Measurements from ENCODE around the gene GRIK4.

GRIK4 gene

DNA sequence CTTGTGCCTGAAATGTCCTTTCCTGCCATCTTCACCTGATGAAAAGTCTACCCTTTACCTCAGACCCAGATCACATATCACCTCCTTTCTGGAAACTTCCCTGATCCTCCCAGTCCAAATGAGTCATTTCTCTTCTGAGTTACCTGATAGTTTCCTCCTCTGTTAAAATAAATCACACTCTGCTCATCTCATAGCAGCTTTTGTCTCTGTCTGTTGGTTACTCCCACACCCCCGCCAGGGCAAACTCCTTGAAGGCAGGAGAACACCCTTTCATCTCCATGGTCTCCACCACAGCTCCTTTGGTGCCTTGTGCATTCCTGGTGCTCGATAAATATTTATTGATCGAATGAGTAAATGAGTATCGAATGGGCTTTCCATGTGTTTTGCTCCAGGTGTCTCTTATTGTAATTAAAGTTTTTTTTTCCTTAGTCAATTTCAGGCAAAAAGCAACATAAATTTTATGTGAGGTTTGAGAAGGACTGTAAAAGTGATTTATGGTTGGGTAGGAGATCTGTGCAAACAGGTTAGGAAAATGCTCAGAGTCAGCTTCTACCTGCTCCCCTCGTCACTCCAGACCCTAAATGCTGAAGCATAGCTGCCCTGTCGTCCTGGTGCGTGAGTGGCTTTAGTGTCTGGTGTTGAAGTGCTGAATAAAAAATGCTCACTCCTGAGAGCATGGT, 178.2 kb downstream of the GRIK4 start:
- H3K9me3 ChIP-seq, result no peaks in the 10 kb centered on the region
- no peak overlapping the region for H3K9ac ChIP-seq
- no peaks in the 10 kb centered on the region for H3K27me3 ChIP-seq
- no peak overlapping the region for H3K4me2 ChIP-seq
- no peaks in the 10 kb centered on the region for H4K20me1 ChIP-seq
- no peak for TF ChIP-seq Cebpa-rat (IDR thresholded peaks at IDR 0.05)
- no peak overlapping the region for H3K4me3 ChIP-seq
- no peaks in the 10 kb centered on the region for H3K36me3 ChIP-seq
- peaks cover 22% of the 10 kb centered on the region for H3K4me1 ChIP-seq
- no peak overlapping the region for H3K27ac ChIP-seq

DNA sequence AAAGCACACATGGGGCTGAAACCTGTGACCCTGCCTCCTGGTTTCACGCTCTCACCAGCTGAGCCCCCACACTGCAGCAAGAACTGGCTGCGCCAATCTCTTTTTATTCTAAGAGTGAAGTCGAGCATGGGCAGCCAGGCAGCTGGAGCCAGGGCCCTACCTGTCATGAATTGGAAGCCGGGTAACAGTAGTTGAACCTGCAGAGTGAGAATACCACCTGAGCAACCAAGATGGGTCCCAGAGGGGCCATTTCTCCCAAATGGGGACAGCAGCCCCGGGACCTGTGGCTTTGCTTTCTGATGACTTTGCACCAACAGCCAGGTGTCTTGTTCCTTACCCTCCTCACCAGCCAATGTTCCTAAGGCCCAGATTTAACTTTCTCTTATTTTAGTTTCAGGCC, 178.9 kb downstream of the GRIK4 start:
- H3K27ac ChIP-seq, result no peak overlapping the region
- no peak overlapping the region for H3K4me2 ChIP-seq
- H3K4me3 ChIP-seq, result no peak overlapping the region
- H3K9ac ChIP-seq, result no peak overlapping the region
- H3K27me3 ChIP-seq, result no peaks in the 10 kb centered on the region
- no peaks in the 10 kb centered on the region for H3K9me3 ChIP-seq
- no peak for TF ChIP-seq Cebpa-rat (IDR thresholded peaks at IDR 0.05)
- H4K20me1 ChIP-seq, result no peaks in the 10 kb centered on the region
- H3K4me1 ChIP-seq, result peaks cover 29% of the 10 kb centered on the region
- no peaks in the 10 kb centered on the region for H3K36me3 ChIP-seq

DNA sequence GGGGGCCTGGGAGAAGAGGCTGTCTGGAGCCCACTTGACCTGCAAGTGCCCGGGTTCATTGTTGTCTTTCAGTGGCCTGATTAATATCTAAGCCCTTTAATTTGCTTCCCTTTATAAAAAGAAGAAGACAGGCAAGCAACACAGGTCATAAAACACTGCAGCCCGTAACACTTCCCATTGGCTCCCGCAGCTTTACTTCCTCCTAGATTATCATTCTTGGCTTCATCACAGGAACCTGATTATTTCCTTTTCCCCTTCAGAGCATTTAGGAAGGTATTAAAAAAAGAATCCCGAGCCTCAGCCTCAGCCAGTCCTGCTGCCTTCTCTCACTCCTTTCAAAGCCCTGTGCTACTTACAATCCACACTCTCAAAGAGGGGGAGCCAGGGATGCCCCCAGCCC, 183.2 kb downstream of the GRIK4 start:
- Histone ChIP-seq H3K36me3 (no peaks in the 10 kb centered on the region), H3K4me2 (peak overlapping the region; percentile 63), H3K4me1 (peaks cover 45% of the 10 kb centered on the region), H3K9me3 (no peaks in the 10 kb centered on the region), H3K27me3 (no peaks in the 10 kb centered on the region), H3K4me3 (no peak overlapping the region), H4K20me1 (no peaks in the 10 kb centered on the region), H3K9ac (no peak overlapping the region), H3K27ac (peak overlapping the region; percentile 60)
- no peak for TF ChIP-seq Cebpa-rat (IDR thresholded peaks at IDR 0.05)

DNA sequence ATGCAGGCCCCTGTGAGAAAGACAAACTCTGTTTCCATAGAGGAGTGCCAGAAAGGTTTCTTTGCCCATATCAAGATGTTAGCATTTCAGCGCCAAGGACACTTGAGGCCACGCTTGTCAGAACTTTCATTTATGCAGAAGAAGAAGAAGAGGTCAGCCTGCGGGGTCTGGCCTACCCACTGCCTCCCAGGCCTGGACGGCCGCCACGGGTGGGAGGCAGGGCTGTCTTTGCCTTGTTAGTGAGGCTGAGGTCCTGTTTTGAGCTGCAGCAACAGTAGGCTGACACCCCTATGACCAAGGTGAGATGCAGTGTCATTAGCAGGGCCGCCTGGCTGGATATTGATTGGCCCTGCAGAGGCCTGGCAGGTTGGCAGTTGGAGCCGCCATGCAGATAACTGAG, 183.9 kb downstream of the GRIK4 start:
- H3K27me3 ChIP-seq, result no peaks in the 10 kb centered on the region
- H3K36me3 ChIP-seq, result no peaks in the 10 kb centered on the region
- H4K20me1 ChIP-seq, result no peaks in the 10 kb centered on the region
- peaks cover 45% of the 10 kb centered on the region for H3K4me1 ChIP-seq
- TF ChIP-seq Cebpa-rat (IDR thresholded peaks at IDR 0.05), result no peak
- H3K4me2 ChIP-seq, result peak overlapping the region; percentile 63
- peaks cover 2% of the 10 kb centered on the region; the same call in 1 of the 2 replicates for H3K9me3 ChIP-seq
- H3K9ac ChIP-seq, result no peak overlapping the region
- no peak overlapping the region for H3K4me3 ChIP-seq
- H3K27ac ChIP-seq, result peak overlapping the region; percentile 60

DNA sequence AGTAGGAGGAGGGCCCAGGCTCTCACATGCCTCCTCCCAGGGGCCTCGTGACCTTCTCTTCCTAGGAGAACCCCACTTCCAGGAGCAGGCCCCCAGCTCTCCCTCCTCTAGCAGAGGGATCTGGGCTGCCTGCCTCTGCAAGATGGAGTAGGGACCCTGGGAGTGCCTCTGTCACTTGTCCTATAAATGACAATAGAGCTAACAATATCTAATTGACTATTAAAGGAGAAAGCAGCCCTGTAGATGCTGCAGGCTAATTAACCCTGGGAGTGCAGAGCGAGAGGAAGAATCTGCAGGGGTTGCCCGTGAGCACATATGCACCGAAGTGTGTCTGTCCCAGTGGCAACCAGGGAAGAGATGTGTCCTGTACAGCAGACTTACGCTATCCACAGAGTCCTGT, 184.4 kb downstream of the GRIK4 start:
- H3K9me3 ChIP-seq, result peaks cover 7% of the 10 kb centered on the region
- no peaks in the 10 kb centered on the region for H3K36me3 ChIP-seq
- no peaks in the 10 kb centered on the region for H3K27me3 ChIP-seq
- peaks cover 48% of the 10 kb centered on the region for H3K4me1 ChIP-seq
- H3K27ac ChIP-seq, result 0 out of 2 replicates have a peak overlapping the region, but pooled peaks have one; percentile 24
- H3K4me2 ChIP-seq, result no peak overlapping the region
- no peak for TF ChIP-seq Cebpa-rat (IDR thresholded peaks at IDR 0.05)
- no peak overlapping the region for H3K4me3 ChIP-seq
- no peaks in the 10 kb centered on the region for H4K20me1 ChIP-seq
- H3K9ac ChIP-seq, result no peak overlapping the region

DNA sequence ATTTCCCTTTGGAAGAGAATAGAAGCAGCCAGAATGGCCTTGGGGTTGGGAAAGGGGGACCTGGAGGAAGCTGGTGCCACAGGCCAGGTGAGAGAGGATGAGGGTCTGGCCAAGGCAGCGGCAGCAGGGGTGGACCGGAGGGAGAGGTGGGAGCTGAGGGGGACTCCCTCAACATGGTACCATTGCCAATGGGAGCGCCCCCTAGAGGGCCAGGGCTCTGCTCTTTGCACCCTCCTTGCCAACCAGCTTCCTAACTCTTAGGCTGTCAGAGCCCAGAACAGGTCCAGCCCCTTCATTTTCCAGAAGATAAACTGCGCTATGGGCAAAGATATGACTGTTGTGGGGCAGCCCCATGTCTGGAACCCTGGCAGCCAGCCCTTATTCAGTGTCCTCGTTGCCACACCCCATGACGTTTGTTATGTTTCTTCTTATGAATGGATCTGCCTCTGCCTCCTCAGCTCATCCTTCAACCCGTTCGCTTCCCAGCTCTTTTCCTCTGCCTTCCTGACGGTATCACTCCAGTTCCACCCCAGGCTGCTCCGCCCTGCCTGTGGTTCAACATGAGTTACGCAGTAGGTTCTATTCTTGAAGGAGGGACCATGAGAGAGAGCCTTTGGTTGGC, 185.2 kb downstream of the GRIK4 start:
- no peaks in the 10 kb centered on the region for H4K20me1 ChIP-seq
- H3K4me2 ChIP-seq, result no peak overlapping the region
- TF ChIP-seq Cebpa-rat (IDR thresholded peaks at IDR 0.05), result no peak
- H3K27ac ChIP-seq, result no peak overlapping the region
- no peak overlapping the region for H3K9ac ChIP-seq
- no peaks in the 10 kb centered on the region for H3K36me3 ChIP-seq
- peaks cover 55% of the 10 kb centered on the region for H3K4me1 ChIP-seq
- no peaks in the 10 kb centered on the region for H3K27me3 ChIP-seq
- no peak overlapping the region for H3K4me3 ChIP-seq
- peaks cover 14% of the 10 kb centered on the region for H3K9me3 ChIP-seq

DNA sequence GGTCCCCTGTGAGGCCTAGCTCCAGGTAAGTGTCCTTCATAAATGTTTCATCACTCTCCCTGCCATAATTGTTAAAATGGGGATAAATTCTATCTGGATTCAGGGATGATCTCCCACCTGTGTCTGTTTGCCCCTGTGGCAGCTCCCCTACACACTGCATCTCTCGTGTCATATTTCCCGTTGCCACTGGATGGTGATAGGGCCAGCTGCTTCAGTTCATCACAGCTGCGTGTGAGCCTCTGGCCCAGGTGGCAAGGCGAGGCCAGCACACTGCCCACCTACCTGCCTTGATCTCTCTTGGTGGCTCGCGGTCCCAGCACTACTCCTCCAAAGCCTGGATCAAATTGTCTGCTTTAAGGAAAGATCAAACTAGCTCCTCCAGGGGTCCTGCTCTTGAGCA, 187.4 kb downstream of the GRIK4 start:
- Histone ChIP-seq H3K9me3 (peaks cover 14% of the 10 kb centered on the region), H4K20me1 (no peaks in the 10 kb centered on the region), H3K4me1 (peaks cover 77% of the 10 kb centered on the region), H3K27me3 (no peaks in the 10 kb centered on the region), H3K27ac (peak overlapping the region; percentile 45; the same call in 1 of the 2 replicates), H3K9ac (no peak overlapping the region), H3K4me2 (peak overlapping the region; percentile 73), H3K36me3 (no peaks in the 10 kb centered on the region), H3K4me3 (no peak overlapping the region)
- TF ChIP-seq Cebpa-rat (IDR thresholded peaks at IDR 0.05), result no peak

DNA sequence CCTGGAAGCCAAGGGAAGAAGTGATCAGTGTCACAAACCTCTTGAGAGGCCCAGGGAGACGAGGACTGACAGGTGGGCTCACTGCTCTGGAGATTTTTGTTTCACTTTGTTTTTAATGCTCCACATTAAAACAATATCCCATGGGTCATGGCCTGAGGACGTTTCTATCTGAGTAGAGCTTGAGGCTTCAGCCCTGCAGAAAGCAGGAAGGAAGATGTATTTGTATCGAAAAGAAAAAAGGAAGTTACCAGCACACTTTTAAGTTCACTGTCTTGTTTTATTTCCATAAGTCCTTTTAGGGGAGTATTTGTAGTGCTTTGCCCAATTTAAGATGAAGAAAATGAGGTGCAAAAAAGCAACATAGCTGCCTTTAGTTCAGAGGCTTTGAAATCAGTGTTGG, 191.1 kb downstream of the GRIK4 start:
- peaks cover 90% of the 10 kb centered on the region for H3K4me1 ChIP-seq
- H3K27ac ChIP-seq, result peak overlapping the region; percentile 84
- H4K20me1 ChIP-seq, result no peaks in the 10 kb centered on the region
- TF ChIP-seq Cebpa-rat (IDR thresholded peaks at IDR 0.05), result no peak
- H3K4me3 ChIP-seq, result peak overlapping the region; percentile 44; the same call in 1 of the 2 replicates
- H3K9ac ChIP-seq, result peak overlapping the region; percentile 73
- peaks cover 17% of the 10 kb centered on the region for H3K9me3 ChIP-seq
- H3K4me2 ChIP-seq, result peak overlapping the region; percentile 90
- no peaks in the 10 kb centered on the region for H3K27me3 ChIP-seq
- H3K36me3 ChIP-seq, result no peaks in the 10 kb centered on the region

DNA sequence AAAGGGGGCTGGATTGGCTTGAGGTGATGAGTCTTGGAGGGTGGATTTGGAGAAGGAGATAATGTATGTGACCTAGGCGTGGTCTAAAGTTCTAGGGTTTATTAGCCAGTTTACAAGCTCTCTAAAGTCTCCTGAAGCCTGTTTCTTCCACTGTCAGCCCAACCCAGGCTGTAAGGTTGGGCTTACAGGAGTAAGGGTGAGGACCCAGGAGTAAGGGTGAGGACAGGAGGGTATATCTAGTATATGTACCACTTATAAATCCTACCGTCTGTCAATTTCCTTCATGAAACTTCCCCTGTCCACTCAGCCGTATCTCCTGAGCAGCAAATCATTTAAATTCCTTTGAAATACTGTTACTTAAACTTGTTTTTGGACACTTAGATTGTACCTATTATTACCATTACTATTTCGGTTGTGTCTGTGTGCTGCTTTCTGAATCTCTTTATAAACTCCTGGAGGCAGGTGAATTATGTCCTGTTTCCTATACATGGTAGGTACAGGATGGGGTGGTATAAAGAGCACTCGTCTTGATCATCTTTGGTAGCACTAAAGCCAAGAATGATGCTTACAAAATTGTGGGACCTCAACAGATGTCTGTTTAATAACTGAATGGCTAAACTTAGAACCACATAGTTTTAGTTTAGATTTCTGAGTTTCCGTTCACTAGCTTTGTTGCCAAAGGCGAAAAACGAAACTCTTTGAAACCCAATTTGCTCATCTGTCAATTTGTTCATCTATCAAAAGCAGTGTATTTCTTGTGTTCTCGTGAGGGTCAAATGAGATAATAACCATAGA, 192.0 kb downstream of the GRIK4 start:
- TF ChIP-seq Cebpa-rat (IDR thresholded peaks at IDR 0.05), result no peak
- Histone ChIP-seq H3K9me3 (peaks cover 19% of the 10 kb centered on the region), H3K27me3 (no peaks in the 10 kb centered on the region), H3K4me1 (peaks cover 90% of the 10 kb centered on the region), H3K9ac (peak overlapping the region; percentile 73), H3K27ac (peak overlapping the region; percentile 84), H4K20me1 (no peaks in the 10 kb centered on the region), H3K4me2 (peak overlapping the region; percentile 90), H3K36me3 (no peaks in the 10 kb centered on the region), H3K4me3 (peak overlapping the region; percentile 44)
